Measurements from ENCODE around the gene PODXL.

GRCh38 chr7:131454498-131454897 is 101.9 kb downstream of the PODXL start:
- TF ChIP-seq CTCF (IDR thresholded peaks at IDR 0.05) (no peak), POLR2A (IDR thresholded peaks at IDR 0.05) (no peak)
